ENCODE measurements around the gene ADAMTSL5. TPM values are rescaled to one million over a fixed set of nuclear protein-coding genes. Genes with fewer than 3 reads are reported as not detected.

The ADAMTSL5 gene
- total RNA-seq, 4 donors from 2014 or later, result 2.6 to 3.7 (median 2.7) TPM; not detected in 1

- Histone ChIP-seq H3K9me3 (no peaks in the 10 kb centered on the region), H3K4me3 (no peak overlapping the region), H3K4me1 (no peaks in the 10 kb centered on the region), H3K27ac (no peak overlapping the region), H3K36me3 (no peaks in the 10 kb centered on the region), H3K27me3 (peaks cover 49% of the 10 kb centered on the region)
- in situ Hi-C loops (cut with MboI; ENCODE audit: low pct_ligation_motif_present in 1 of 4, low pct_unique_long_range_greater_than_20kb in 1 of 4, low sequenced_read_pairs in 3 of 4) (no loop called here), intact Hi-C loops (cut with DNase I; ENCODE audit: low total_unique reads) (no loop called here)
- WGBS, 2 donors (ENCODE audit: low coverage in 1 of 2), result 75% methylated on average over 36 of the region's 39 CpGs; no CpG with 5 or more reads in 1 of the 2 donors
- no peak for DNase-seq
- TF ChIP-seq CTCF (IDR thresholded peaks at IDR 0.05), result no peak
- TF ChIP-seq EP300 (IDR thresholded peaks at IDR 0.05; ENCODE audit: low read depth), result no peak
- no peak for TF ChIP-seq POLR2A (IDR thresholded peaks at IDR 0.05)
Observed at GRCh38 chr19:1496714-1497577, 15.9 kb downstream of the ADAMTSL5 start.

- Histone ChIP-seq H3K27ac (no peak overlapping the region), H3K4me1 (peaks cover 4 to 9% (median 7%) of the 10 kb centered on the region in 4 donors), H3K4me3 (no peak overlapping the region), H3K27me3 (peaks cover 47% of the 10 kb centered on the region), H3K36me3 (no peaks in the 10 kb centered on the region), H3K9me3 (no peaks in the 10 kb centered on the region)
- in situ Hi-C loops (cut with MboI; ENCODE audit: low pct_ligation_motif_present in 1 of 4, low pct_unique_long_range_greater_than_20kb in 1 of 4, low sequenced_read_pairs in 3 of 4), result no loop called here
- TF ChIP-seq POLR2A (IDR thresholded peaks at IDR 0.05) (no peak), POLR2AphosphoS5 (IDR thresholded peaks at IDR 0.05) (no peak)
- DNase-seq, result no peak
- WGBS, 2 donors (ENCODE audit: low coverage in 1 of 2), result 80% methylated on average over 31 of the region's 40 CpGs; no CpG with 5 or more reads in 1 of the 2 donors
- intact Hi-C loops (cut with DNase I; ENCODE audit: low total_unique reads), result no loop called here
Observed at GRCh38 chr19:1495799-1496713, 16.8 kb downstream of the ADAMTSL5 start.

- H3K27ac ChIP-seq, result no peak overlapping the region
- peaks cover 4 to 10% (median 7%) of the 10 kb centered on the region in 4 donors for H3K4me1 ChIP-seq
- H3K27me3 ChIP-seq, result peaks cover 44% of the 10 kb centered on the region
- H3K9me3 ChIP-seq, result no peaks in the 10 kb centered on the region
- in situ Hi-C loops (cut with MboI; ENCODE audit: low pct_ligation_motif_present in 1 of 4, low pct_unique_long_range_greater_than_20kb in 1 of 4, low sequenced_read_pairs in 3 of 4) (no loop called here), intact Hi-C loops (cut with DNase I; ENCODE audit: low total_unique reads) (no loop called here)
- no peak for TF ChIP-seq EP300 (IDR thresholded peaks at IDR 0.05; ENCODE audit: low read depth)
- TF ChIP-seq CTCF (IDR thresholded peaks at IDR 0.05), result no peak
- TF ChIP-seq POLR2A (IDR thresholded peaks at IDR 0.05), result no peak
- no peak for TF ChIP-seq POLR2AphosphoS5 (IDR thresholded peaks at IDR 0.05)
- H3K4me3 ChIP-seq, result no peak overlapping the region
- WGBS, 2 donors (ENCODE audit: low coverage in 1 of 2), result 86% methylated on average over 36 of the region's 37 CpGs; no CpG with 5 or more reads in 1 of the 2 donors
- no peaks in the 10 kb centered on the region for H3K36me3 ChIP-seq
- no peak for DNase-seq
Observed at GRCh38 chr19:1495051-1495798, 17.6 kb downstream of the ADAMTSL5 start.

GRCh38 chr19:1494115-1494815, 18.6 kb downstream of the ADAMTSL5 start:
- Histone ChIP-seq H3K36me3 (no peaks in the 10 kb centered on the region), H3K27ac (no peak overlapping the region), H3K4me1 (peaks cover 10 to 17% (median 15%) of the 10 kb centered on the region in 4 donors), H3K27me3 (peaks cover 42% of the 10 kb centered on the region), H3K9me3 (no peaks in the 10 kb centered on the region), H3K4me3 (no peak overlapping the region)
- in situ Hi-C loops (cut with MboI; ENCODE audit: low pct_ligation_motif_present in 1 of 4, low pct_unique_long_range_greater_than_20kb in 1 of 4, low sequenced_read_pairs in 3 of 4), result no loop called here
- TF ChIP-seq POLR2A (IDR thresholded peaks at IDR 0.05), result no peak
- TF ChIP-seq CTCF (IDR thresholded peaks at IDR 0.05), result no peak
- TF ChIP-seq EP300 (IDR thresholded peaks at IDR 0.05; ENCODE audit: low read depth), result no peak
- TF ChIP-seq POLR2AphosphoS5 (IDR thresholded peaks at IDR 0.05), result no peak
- intact Hi-C loops (cut with DNase I; ENCODE audit: low total_unique reads), result no loop called here
- DNase-seq, result no peak
- 63% methylated on average over 15 of the region's 15 CpGs; no CpG with 5 or more reads in 1 of the 2 donors for WGBS, 2 donors (ENCODE audit: low coverage in 1 of 2)

All from transverse colon (tissue), 4 donors.